ENCODE measurements around the gene KCNMB3.

KCNMB3 gene

DNA sequence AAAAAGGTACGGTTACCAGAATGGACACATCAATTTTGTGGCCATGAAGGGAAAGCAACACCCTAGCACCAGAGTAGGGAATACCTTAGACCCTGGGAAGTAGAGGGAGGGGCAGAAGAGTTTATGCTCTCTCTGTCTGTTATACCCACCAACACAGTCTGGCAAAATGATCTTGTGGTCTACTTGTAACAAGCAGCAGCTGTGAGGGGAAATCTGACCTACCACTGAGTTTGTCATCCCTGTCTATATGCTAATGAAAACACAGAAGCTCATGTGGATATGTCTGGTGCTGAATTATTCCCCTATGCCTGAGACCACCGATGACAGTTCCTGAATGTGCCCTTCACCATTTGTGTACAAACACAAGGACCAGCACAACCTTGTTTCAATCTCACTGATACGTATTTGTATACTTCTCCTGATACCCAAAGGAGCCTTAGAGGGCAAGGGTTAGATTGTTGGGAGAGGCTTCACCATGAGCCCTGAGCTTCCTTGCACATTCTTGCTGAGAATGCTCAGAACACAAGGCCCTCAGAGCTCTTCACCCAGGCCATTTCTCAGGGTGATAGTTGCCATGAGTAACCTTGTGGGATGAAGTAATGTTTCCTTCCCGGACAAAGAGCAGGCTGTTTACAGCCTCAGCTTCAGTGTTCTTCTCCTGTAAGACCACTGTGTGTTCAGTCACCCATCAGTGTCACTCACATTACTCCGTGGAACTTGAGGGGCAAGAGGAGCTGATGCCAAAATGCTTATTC, 47.2 kb upstream of the KCNMB3 start (continued):
- no peak for TF ChIP-seq ZNF133 (tag by site-specific recombination; IDR thresholded peaks at IDR 0.05)

DNA sequence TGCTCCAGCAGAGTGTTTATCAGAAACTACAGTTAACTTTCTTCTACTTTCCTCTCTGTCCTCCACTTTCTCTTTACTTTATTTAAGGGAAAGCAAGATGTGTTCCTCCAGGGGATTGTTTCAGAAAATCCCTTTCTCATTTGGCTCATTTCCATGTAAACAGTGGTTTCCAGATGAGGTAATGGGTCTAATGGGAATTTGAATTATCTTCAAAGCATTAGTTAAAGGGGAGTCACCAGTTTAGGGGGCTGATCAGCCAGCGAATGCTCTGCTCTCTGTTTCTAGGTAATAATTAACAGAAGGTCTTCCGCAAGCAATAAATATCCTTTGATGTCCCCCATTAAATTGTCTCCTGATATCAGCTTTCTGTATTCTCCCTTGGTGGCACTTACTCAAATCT, 41.5 kb upstream of the KCNMB3 start:
- ChIA-PET POLR2A (no interaction called here), CTCF (no interaction called here)
- Histone ChIP-seq H3K4me3 (ENCODE audit: low read depth, low read length) (no peak overlapping the region), H3K9me3 (ENCODE audit: control insufficient read depth, insufficient read depth, low read depth, low read length) (no peaks in the 10 kb centered on the region), H3K36me3 (ENCODE audit: control insufficient read depth in 2 of 2, insufficient read depth in 1 of 2, low read length in 2 of 2) (no peaks in the 10 kb centered on the region), H3K27ac (ENCODE audit: extremely low read depth, low read depth, low read length) (no peak overlapping the region), H3K4me1 (ENCODE audit: control insufficient read depth, insufficient read depth, low read length) (no peaks in the 10 kb centered on the region)
- TF ChIP-seq OVOL3 (tag by site-specific recombination; IDR thresholded peaks at IDR 0.05) (no peak), ZNF223 (tag by site-specific recombination; IDR thresholded peaks at IDR 0.05) (no peak), ZNF2 (tag by site-specific recombination; IDR thresholded peaks at IDR 0.05) (no peak), PRDM1 (tag by site-specific recombination; IDR thresholded peaks at IDR 0.05) (peak; percentile 81), MZF1 (tag by site-specific recombination; IDR thresholded peaks at IDR 0.05; ENCODE audit: borderline replicate concordance) (peak; percentile 52; the same call in 1 of the 2 replicates), SP7 (tag by site-specific recombination; IDR thresholded peaks at IDR 0.05) (peak; percentile 38; the same call in 1 of the 2 replicates), ZFP41 (tag by site-specific recombination; IDR thresholded peaks at IDR 0.05; ENCODE audit: borderline replicate concordance) (no peak)

DNA sequence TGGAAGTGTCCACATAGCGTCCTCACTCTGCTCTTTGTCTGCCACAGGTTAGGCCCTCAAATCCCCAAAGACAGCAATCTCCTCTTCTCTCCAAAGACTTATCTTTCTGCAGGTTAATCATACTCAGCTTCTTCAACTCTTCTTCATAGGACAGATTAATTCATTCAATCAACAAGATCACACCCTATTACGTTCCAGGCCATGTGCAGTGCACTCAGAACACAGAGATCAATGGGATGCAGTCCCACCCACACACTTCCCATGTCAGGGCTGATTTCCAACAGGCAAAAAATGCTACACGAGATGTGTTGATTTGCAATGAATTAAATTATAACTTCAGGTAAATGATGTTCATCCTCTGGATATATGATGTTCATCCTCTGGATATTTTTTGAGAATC, 38.4 kb upstream of the KCNMB3 start:
- Histone ChIP-seq H3K36me3 (ENCODE audit: control insufficient read depth in 2 of 2, insufficient read depth in 1 of 2, low read length in 2 of 2) (no peaks in the 10 kb centered on the region), H3K4me3 (ENCODE audit: low read depth, low read length) (no peak overlapping the region), H3K9me3 (ENCODE audit: control insufficient read depth, insufficient read depth, low read depth, low read length) (no peaks in the 10 kb centered on the region), H3K4me1 (ENCODE audit: control insufficient read depth, insufficient read depth, low read length) (no peaks in the 10 kb centered on the region), H3K27ac (ENCODE audit: extremely low read depth, low read depth, low read length) (no peak overlapping the region)
- ChIA-PET POLR2A (no interaction called here), CTCF (interaction anchor here (1.0 kb wide), 1 partner anchor 11 kb away, joined by 3 read pairs; no protein-coding TSS in a partner anchor)
- TF ChIP-seq OSR2 (tag by site-specific recombination; IDR thresholded peaks at IDR 0.05) (no peak), ZSCAN16 (tag by site-specific recombination; IDR thresholded peaks at IDR 0.05) (no peak)
- TF ChIP-seq, protein P1, sequence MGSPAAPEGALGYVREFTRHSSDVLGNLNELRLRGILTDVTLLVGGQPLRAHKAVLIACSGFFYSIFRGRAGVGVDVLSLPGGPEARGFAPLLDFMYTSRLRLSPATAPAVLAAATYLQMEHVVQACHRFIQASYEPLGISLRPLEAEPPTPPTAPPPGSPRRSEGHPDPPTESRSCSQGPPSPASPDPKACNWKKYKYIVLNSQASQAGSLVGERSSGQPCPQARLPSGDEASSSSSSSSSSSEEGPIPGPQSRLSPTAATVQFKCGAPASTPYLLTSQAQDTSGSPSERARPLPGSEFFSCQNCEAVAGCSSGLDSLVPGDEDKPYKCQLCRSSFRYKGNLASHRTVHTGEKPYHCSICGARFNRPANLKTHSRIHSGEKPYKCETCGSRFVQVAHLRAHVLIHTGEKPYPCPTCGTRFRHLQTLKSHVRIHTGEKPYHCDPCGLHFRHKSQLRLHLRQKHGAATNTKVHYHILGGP (tag by site-specific recombination; IDR thresholded peaks at IDR 0.05): no peak

DNA sequence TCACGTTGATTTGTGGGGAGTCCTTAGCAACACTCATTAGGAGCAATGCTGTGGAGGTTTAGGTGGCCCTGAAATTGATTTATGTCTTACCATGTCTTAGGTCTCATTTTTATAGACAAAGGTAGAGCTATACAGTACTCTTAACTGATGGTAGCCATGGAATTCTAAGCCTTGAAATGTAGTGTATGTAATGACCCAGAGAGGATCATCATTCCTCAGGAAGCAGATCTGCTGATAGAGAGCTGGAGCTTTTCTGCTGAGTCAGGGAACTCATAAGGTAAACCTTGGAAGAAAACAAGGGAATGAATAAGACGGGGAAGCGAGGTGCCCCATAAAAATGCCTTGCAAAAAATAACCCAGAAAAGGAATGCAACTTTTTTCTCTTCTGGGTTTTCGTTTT, 37.9 kb upstream of the KCNMB3 start:
- CTCF ChIA-PET: interaction anchor here (1.0 kb wide), 1 partner anchor 10 kb away, joined by 3 read pairs; no protein-coding TSS in a partner anchor
- POLR2A ChIA-PET: no interaction called here
- H3K27ac ChIP-seq (ENCODE audit: extremely low read depth, low read depth, low read length): no peak overlapping the region
- no peaks in the 10 kb centered on the region for H3K36me3 ChIP-seq (ENCODE audit: control insufficient read depth in 2 of 2, insufficient read depth in 1 of 2, low read length in 2 of 2)
- no peaks in the 10 kb centered on the region for H3K9me3 ChIP-seq (ENCODE audit: control insufficient read depth, insufficient read depth, low read depth, low read length)
- H3K4me3 ChIP-seq (ENCODE audit: low read depth, low read length): no peak overlapping the region
- H3K4me1 ChIP-seq (ENCODE audit: control insufficient read depth, insufficient read depth, low read length): no peaks in the 10 kb centered on the region
- no peak for TF ChIP-seq ZNF555 (tag by site-specific recombination; conservative IDR thresholded peaks at IDR 0.05)

DNA sequence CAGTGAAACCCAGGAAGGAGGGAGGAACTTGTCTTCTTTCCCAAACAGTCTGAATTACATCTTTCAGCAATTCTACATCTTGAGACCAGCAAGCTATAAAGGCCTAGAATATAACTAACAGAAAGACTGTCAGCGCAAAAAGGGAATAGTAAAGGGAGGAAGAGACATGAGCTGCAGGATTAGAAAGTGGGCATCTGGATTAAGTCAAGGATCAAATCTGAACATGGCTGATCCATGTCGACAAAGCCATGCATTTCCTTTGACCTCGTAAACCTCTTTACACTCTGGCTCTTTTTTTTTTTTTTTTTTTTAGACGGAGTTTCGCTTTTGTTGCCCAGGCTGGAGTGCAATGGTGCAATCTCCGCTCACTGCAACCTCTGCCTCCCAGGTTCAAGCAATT, 35.4 kb upstream of the KCNMB3 start:
- ChIA-PET CTCF (no interaction called here), POLR2A (interaction anchor here (0.7 kb wide), 1 partner anchor 14 kb away, joined by 4 read pairs; no protein-coding TSS in a partner anchor)
- no peak overlapping the region for H3K4me3 ChIP-seq (ENCODE audit: low read depth, low read length)
- no peaks in the 10 kb centered on the region for H3K4me1 ChIP-seq (ENCODE audit: control insufficient read depth, insufficient read depth, low read length)
- TF ChIP-seq, protein P2, sequence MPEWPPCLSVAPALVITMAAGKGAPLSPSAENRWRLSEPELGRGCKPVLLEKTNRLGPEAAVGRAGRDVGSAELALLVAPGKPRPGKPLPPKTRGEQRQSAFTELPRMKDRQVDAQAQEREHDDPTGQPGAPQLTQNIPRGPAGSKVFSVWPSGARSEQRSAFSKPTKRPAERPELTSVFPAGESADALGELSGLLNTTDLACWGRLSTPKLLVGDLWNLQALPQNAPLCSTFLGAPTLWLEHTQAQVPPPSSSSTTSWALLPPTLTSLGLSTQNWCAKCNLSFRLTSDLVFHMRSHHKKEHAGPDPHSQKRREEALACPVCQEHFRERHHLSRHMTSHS (tag by site-specific recombination; IDR thresholded peaks at IDR 0.05): no peak
- H3K36me3 ChIP-seq (ENCODE audit: control insufficient read depth in 2 of 2, insufficient read depth in 1 of 2, low read length in 2 of 2): no peaks in the 10 kb centered on the region
- no peak overlapping the region for H3K27ac ChIP-seq (ENCODE audit: extremely low read depth, low read depth, low read length)
- H3K9me3 ChIP-seq (ENCODE audit: control insufficient read depth, insufficient read depth, low read depth, low read length): no peaks in the 10 kb centered on the region
